ENCODE results near the gene CEMIP2.
"Not testable (repeated sequence)": the region's sequence is repeated elsewhere in the genome, so short reads cannot be mapped to it uniquely, and the experiment has no call there.

The CEMIP2 gene

DNA sequence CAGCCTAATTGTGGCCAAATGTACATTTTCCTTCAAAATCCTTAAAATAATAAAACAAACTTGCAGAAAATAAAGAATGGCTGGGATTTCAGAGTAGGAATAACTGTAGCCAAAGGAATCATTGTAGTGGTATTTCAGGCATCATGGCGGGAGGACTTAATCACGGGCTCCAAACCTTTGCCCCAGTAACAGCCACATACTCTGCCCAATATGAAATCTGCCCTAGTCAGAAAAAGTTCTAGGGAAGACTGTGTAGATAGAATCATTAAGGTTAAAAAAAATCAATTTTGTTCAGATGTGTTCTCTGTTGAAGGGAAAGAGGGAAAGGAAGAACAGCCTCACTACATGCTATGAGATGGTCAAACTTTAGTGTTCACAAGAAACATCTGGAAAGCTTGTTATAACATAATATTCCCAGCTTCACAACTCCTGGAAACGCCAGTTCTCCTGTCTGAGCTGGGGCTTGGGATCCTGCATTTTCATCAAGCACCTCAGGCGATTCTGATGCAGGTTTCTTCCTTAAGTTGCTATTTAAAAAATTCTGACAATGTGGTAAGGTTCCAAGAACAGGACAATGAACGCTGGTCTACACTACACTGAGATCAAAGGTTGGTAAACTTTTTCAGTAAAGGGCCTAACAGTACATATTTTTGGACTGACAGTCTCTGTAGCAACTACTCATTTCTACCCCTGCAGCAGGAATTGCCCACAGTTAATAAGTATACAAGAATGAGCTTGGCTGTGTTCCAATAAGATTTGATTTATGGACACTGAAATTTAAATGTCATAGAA is 87.9 kb downstream of the CEMIP2 start:
- no peak overlapping the region for H3K4me3 ChIP-seq (ENCODE audit: low read depth, low read length)

DNA sequence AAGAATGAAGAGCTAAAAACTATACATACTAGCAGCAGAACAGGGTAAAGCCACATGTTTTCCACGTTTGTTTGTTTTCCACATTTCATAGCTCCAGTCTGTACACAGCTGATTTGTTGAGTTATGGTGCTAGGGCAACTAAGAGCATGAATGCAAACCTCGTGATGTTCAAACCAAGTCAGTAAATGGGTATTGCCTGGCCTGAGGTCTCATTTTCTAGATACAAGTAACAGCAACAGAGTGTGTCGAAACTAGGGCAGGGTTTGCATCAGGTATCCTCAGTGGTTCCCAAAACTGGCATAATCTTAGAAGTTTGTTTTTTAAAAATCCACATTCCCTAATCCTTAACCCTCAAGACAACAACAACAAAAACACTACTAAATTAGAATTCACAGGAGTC is 89.3 kb downstream of the CEMIP2 start:
- no peak overlapping the region for H3K4me3 ChIP-seq (ENCODE audit: low read depth, low read length)

DNA sequence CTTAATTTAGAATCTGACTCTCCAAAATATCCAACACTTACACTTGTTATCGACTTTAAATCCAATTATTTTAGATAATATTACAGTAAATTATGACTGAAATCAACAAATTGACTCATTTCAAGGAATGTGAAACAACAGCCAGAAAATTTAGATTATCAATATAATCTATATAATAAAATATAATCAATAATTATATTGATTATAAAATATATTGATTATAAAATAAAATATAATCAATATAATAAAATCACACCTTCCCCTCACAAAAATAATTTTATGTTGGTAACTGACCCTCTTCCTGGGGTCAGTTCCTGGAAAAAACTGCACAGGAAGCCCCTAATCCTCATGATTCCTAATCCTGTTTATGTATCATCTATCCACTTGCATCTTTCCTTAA is 91.1 kb downstream of the CEMIP2 start:
- no peak overlapping the region for H3K4me3 ChIP-seq (ENCODE audit: low read depth, low read length)

DNA sequence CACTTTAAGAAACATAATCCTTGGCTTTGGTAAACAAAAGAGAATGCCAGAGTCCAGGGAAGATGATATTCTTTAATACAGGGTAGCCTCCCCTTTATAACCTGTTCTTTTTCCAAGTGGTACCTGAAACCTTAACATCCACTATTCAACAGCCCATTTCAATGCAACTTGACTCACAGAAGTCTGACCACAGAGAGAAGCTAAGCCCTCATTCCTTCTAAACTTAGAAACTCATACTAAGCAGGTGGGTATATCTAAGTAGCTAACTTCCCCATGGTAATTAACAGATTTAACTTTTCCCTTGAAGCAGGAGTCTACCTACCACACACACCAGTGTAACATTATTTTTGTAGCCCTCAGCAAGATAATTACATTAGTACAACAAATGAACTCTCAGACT is 91.9 kb downstream of the CEMIP2 start:
- H3K4me3 ChIP-seq (ENCODE audit: low read depth, low read length): no peak overlapping the region

DNA sequence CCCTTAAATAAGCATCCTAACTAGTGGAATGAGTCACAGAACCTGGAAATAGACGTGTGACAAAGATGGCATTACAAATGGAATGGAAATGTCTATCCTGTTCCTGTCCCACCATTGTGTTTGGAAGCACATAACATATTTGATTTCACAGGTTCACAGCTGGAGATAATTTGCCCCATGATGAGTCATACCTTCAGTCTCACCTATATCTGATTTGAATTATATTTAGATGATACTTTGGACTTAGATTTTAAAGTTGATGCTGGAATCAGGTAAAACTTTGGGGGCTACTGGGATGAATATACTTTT is 92.5 kb downstream of the CEMIP2 start:
- H3K4me3 ChIP-seq (ENCODE audit: low read depth, low read length): no peak overlapping the region

DNA sequence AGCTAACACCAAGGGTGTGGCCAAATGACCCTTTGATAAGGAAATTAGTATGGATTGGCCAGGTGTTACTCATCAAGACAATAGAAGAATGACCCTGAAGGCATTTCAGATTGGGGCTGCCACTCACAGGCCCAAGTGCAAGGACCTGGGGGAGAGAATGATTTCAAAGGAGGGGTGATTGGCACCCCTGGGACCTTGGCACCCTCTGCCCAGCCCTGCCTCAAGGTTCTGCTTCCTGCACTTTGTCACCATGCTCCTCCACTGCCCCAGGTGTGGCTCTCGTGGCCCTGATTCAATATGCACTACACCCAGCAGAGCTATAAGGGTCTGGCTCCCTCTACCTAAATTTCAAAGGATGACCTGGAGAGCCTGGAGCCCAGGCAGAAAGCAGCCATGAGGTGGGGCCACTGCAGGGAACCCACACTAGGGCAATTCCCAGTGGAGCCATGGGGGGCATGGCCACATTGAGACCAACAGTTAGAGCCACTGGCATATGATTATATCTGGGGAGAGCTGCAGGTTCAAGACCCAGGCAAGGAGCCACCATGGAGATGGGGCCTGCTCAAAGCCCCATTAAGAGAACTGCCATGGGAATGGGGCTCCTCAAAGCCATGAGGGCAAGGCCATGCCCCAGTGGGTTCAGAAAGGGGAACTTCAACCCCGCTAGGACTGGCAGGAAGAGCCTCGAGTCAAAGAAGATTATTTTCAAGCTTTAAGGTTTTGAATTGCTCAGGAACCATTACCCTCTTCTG is 93.0 kb downstream of the CEMIP2 start:
- no peak overlapping the region for H3K4me3 ChIP-seq (ENCODE audit: low read depth, low read length)

DNA sequence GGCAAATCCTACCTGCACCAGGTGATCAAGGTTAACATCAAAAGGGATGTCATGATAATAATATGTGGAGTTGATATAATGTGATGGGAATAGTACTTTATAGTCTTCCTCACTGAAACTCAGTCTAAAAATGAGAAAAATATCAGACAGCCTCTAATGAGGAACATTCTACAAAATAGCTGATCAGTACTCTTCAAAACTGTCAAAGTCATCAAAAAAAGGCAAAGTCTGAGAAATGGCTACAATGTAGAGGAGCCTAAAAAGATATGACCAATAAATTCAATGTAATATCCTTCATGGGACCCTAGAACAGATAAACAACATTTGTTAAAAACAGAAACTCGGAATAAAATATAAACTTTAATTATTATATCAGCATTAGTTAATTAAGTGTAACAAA is 95.7 kb downstream of the CEMIP2 start:
- no peak overlapping the region for H3K4me3 ChIP-seq (ENCODE audit: low read depth, low read length)

DNA sequence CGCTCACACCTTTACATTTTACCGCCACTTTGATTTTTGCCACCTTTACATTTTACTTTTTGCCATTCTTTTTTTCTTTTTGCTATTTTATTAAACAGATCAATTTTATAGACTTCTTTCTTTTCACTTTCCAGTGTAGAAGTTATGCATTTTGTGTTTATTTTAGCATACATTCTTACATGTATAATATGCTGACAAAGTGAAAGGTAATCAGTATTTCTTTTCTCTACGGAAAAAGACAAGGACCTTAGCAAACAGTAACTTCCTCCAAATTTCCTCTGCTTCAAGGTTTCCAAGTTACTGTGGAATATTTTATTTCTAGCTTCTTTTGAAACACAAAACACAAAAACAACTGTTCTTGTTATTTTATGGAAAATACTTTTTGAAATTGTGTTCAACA is 97.0 kb downstream of the CEMIP2 start:
- no peak overlapping the region for H3K4me3 ChIP-seq (ENCODE audit: low read depth, low read length)

DNA sequence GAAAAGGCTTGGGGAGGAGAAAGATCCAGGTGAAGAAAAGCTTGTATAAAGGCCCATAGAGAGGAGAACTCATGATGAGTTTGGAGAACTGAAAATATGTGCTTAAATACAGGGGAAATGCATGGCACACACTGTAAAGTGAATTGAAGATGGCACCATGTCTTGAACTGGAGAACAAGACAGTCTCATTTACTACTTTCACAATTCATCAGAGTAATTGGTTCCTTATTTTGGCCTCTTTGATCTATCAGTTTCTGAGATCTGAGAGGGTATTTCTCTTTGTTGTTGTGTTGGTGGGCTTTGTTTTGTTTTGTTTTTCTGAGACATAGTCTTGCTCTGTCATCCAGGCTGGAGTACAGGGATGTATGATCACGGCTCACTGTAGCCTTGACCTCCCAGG is 98.2 kb downstream of the CEMIP2 start:
- H3K4me3 ChIP-seq (ENCODE audit: low read depth, low read length): no peak overlapping the region

DNA sequence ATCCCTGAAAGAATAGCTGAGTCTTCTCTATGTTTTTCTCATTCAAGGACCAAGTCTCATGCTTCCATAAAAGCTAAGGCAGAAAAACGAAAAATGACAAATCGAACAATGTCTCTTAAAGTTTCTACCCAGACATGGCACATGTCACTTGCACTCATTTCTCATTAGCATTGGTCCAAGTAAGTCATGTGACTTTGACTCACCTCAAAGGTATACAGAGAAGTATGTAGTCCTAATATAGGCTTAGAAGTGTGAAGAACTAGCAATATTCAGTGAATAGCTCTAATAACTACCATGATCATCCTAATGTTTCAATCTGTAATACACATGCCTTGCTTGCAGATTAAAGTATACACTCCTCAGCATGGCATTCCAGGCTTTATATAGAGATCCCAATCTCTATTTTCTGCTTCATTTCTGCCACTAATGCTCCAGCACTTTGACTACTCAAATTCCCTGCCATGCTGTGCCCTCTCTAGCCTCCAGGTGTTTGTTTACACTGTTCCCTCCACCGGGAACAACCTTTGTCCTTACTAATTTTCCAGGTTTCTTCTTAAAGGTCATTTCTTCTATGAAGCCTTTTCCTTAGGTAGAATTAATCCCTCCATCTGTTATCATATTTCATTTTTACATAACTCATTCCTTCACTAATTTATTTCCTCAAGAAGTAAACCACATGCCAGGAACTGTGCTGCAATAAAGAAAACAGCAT is 98.9 kb downstream of the CEMIP2 start:
- H3K4me3 ChIP-seq (ENCODE audit: low read depth, low read length): no peak overlapping the region

DNA sequence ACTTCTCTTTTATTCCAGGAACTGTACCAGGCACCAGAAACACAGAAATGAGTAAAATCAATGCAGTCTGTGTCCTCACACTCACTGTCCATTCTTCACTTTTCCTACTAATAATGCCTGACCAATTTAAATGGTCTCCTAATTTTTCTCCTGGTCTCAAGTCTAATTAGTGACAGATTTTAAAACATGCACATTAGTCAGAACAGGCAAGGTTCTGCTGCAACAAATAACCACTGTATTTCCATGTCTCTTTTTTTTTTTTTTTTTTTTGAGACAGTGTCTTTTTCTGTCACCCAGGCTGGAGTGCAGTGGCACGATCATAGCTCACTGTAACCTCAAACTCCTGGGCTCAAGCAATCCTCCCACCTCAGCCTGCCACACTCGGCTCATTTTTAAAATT is 99.6 kb downstream of the CEMIP2 start:
- H3K4me3 ChIP-seq (ENCODE audit: low read depth, low read length): no peak overlapping the region

DNA sequence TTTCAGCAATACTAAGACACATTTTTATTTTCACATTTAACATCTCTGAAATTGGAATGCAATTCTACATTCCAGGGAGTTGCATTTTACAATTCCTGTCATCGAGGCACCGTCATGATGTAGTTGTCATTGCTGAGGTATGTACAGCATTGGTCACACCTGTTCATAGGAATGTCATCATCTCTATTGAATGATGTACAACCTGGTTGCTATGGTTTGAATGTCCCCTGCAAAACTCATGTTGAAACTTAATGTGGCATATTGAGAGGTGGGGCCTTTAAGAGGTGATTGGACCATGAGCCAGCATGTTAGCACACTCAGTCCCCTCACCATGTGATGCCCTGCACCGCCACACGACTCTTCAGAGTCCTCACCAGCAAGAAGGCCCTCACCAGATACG is 103.1 kb downstream of the CEMIP2 start:
- H3K4me3 ChIP-seq (ENCODE audit: low read depth, low read length): no peak overlapping the region

DNA sequence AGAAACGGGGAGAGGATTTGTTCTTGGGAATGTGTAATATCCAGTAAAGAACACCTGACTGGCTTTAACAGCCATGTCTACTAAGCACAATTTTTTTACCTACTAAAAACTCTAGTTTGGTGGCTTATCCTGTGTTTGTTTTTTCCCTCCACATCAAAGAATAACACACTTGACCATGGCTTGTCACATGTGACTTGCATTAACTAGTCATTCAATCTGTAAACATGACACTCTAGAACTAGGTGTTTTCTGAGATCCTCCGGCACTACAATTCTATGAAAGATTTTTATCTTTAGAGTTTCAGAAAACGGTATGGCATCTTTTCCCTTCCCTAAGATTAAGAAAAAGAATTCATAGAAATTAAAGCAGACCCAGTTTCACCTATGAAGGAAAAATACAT is 103.7 kb downstream of the CEMIP2 start:
- H3K4me3 ChIP-seq (ENCODE audit: low read depth, low read length): no peak overlapping the region

DNA sequence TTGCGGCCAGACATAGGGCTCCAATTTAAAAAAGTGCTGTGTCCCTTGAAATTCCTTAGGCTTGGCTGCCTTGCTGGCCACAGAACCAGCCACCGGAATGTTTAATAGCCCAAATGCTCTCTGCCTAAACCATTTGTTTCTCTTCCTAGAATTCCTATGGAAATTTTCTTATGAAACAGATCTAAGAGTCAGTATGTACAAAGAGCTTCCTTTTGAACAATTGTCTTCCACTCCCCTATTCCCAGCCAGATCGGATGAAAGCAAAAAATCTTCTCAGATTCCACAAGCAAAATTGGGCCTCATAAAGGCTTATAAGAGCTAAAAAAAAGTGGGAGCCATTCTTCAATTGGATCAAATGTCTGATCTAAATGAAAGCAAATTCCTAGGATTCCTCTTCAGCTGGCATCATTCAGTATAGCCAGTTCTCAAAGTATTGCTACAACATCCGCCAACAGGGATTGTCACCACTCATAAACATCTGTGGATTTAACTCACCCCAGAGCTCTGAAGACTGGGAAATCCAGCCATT is 104.3 kb downstream of the CEMIP2 start:
- no peak overlapping the region for H3K4me3 ChIP-seq (ENCODE audit: low read depth, low read length)

DNA sequence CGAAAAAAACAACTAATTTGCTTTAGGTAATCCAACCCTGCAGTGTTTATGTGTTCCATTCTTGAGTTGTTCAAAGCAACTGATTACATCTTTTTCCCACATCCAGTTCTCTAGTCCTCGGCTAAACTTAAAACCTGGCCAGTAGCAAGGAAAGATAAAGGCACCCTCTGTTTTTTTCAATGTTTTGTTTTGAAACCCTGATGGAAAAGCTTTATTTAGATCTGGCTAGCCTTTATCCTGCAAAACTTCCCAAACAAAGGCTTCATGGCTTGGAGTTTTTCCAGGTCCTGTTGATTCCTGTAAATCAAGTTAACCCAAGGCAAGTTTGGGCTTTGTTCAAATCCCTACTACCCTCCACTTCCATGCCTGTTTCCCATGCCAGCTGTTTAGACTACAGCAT is 105.1 kb downstream of the CEMIP2 start:
- no peak overlapping the region for H3K4me3 ChIP-seq (ENCODE audit: low read depth, low read length)

DNA sequence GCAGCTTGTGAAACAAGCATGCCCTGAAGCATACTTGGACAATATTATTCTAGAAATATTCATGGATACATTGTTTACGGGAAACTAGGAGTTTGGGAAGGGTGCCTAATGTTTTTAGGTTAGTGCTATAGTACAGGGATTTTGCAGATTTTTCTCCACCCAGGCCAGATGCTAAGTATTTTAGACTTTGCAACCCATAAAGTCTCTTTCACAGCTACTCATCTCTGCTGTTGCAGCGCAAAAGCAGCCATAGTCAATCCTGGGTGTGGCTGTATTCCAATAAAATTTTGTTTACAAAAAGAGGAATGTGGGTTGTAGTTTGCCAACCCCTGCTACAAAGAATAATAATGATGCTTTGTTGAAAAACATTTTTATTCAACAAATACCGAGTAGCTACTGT is 106.2 kb downstream of the CEMIP2 start:
- no peak overlapping the region for H3K4me3 ChIP-seq (ENCODE audit: low read depth, low read length)

DNA sequence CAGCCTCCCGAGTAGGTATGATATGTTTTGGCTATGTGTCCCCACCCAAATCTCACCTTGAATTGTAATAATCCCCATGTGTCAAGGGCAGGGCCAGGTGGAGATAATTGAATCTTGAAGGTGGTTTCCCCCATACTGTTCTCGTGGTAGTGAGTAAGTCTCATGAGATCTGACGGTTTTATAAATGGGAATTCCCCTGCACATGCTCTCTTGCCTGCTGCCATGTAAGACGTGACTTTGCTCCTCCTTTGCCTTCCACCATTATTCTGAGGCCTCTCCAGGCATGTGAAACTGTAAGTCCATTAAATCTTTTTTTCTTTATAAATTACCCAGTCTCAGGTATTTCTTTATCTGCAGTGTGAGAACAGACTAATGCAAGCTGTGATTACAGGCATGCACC is 111.0 kb downstream of the CEMIP2 start:
- H3K4me3 ChIP-seq (ENCODE audit: low read depth, low read length): not testable (repeated sequence)

DNA sequence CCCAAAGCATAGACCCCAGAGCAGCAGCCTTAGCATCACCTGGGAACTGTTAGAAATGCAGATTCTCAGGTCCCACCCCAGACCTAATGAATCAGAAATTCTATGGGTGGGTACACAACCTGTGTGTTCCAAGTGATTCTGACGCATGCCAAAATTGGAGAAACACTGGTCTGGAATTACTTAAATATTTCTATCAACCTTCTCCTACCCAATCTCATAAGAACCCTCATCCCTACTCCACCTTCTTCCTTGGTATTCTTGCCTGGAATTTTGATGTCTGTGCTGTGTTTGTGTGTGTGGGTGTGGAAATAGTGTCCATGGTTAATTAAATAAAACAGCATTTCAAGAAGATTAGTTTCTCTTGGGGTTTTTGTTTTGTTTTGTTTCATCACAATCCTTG is 111.8 kb downstream of the CEMIP2 start:
- no peak overlapping the region for H3K4me3 ChIP-seq (ENCODE audit: low read depth, low read length)

DNA sequence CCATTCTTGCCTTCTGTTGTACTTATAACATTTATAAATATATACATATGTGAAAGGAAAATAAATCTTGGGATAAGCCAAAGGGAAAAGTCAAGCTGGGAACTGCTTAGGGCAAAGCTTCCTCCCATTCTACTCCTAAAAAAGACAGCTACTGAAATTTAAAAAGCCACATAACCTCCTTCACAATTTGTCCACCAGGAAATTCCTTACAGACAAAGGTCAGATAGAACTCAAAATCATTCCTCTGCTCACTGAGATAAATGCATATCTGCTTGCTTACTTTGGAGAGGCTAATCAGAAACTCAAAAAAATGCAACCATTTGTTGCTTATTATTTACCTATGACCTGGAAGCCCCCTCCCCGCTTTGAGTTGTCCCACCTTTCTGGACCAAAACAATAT is 112.5 kb downstream of the CEMIP2 start:
- no peak overlapping the region for H3K4me3 ChIP-seq (ENCODE audit: low read depth, low read length)

DNA sequence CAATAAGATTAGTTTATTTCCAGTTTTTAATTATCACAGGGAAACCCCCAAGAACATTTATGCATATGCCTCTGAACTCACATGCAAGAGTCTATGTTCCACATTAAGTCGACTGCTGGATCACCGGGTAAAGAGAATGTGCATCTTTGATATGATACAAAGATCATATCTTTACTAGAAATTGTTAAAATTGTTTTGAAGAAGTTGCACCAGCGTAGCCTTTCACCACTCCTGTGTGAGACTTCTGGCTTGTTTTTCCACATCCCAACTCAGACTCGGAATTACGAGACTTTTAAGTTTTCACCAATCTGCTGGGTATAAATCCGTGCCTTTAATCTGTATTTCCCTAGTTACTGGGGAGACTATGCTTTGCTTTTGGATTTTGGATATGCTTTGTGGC is 113.2 kb downstream of the CEMIP2 start:
- no peak overlapping the region for H3K4me3 ChIP-seq (ENCODE audit: low read depth, low read length)

DNA sequence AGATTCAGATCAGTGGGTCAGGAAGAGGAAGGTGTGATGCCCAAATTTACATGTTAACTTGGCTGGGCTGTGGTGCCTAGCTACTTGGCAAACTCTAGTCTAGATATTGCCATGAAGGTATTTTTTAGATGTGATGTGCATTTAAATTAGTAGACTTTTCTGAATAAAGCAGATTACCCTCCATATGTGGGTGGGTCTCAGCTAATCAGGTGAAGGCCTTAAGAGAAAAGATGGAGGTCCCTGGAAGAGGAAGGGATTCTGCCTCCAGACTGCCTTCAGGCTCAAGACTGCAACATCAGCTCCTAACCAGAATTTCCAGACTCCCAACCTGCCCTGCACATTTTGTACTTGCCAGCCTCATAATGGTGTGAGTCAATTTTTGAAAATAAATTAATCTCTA is 115.8 kb downstream of the CEMIP2 start:
- no peak overlapping the region for H3K4me3 ChIP-seq (ENCODE audit: low read depth, low read length)

DNA sequence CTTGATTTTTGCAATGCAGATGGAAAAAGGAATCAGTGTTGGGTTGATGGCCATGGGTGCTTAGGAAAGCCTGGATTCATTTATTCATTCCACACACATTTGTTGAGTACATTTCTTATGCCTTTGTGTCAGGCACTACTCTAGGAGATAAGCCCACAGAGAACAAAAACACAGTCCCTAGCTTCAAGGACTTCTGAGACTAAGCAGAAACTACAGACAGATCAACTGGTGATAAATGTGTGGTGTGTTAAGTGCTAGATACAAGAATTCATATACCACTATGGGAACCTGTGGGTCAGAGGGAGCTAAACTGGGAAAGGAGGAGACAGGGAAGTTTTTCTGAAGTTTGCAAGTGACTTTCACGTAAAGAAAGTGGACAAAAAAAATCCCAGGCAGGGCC is 119.9 kb downstream of the CEMIP2 start:
- no peak overlapping the region for H3K4me3 ChIP-seq (ENCODE audit: low read depth, low read length)
